Astrocyte of the cerebellum (primary cell): ENCODE results near the gene MED25.

ENCODE experiments used
- DNase-seq: peaks from one replicate; pipeline ENCODE4 v3.0.0-alpha.2; 2011; ENCODE audit warnings: low read depth
- H3K4me3 ChIP-seq: 2 replicates; pipeline ENCODE4 v1.5.1; 2011; ENCODE audit warnings: mild to moderate bottlenecking, low read depth, low read length, moderate library complexity
- CTCF ChIP-seq: IDR thresholded peaks from 2 replicates; pipeline ENCODE4 v1.5.1; 2012; ENCODE audit warnings: low read length, low read depth, moderate library complexity, mild to moderate bottlenecking; ENCODE audit errors: missing control alignments
- in situ Hi-C: cut with HindIII; loops from 2 replicates; pipeline ENCODE4 v1.10.0; 2017; ENCODE audit warnings: low sequenced_read_pairs

Gene MED25

GRCh38 chr19:49849433-49850220 lies 31.5 kb downstream of the MED25 start:
- H3K4me3 ChIP-seq, result peak overlapping the region; percentile 82
- in situ Hi-C loops, result no loop called here
- TF ChIP-seq CTCF, result no peak

GRCh38 chr19:49850221-49850486 lies 32.1 kb downstream of the MED25 start:
- H3K4me3 ChIP-seq, result peak overlapping the region; percentile 82
- no peak for DNase-seq
- in situ Hi-C loops, result no loop called here
- TF ChIP-seq CTCF, result no peak

More at GRCh38 chr19:49849433-49850220, 31.5 kb downstream of the MED25 start:
- DNase-seq, result no peak

GRCh38 chr19:49850487-49851342 lies 32.6 kb downstream of the MED25 start, which contains the start of gene PTOV1:
Gene PTOV1 (plus strand): TSS chr19:49851159.
- DNase-seq, result peak; percentile 77
- no peak for TF ChIP-seq CTCF
- in situ Hi-C loops, result no loop called here
- peak within 1 kb of the TSS; percentile 82 for H3K4me3 ChIP-seq

- TF ChIP-seq CTCF, result no peak
- peak overlapping the region; percentile 82 for H3K4me3 ChIP-seq
- in situ Hi-C loops, result no loop called here
- no peak for DNase-seq
Measured at GRCh38 chr19:49851456-49852259, 33.6 kb downstream of the MED25 start.

GRCh38 chr19:49852631-49853126 lies 34.6 kb downstream of the MED25 start:
- DNase-seq, result no peak
- H3K4me3 ChIP-seq, result peak overlapping the region; percentile 82
- no peak for TF ChIP-seq CTCF
- in situ Hi-C loops, result no loop called here

- no peak overlapping the region for H3K4me3 ChIP-seq
- TF ChIP-seq CTCF, result no peak
- no peak for DNase-seq
- in situ Hi-C loops, result no loop called here
Measured at GRCh38 chr19:49853852-49854377, 35.8 kb downstream of the MED25 start.
